ENCODE data around the gene SPAG7.

Gene SPAG7

GRCh38 chr17:4950746-4951204, 16.8 kb downstream of the SPAG7 start, which contains the start of gene ENO3:
ENO3 (plus strand) TSS chr17:4951119; CDS start chr17:4951830, 711 bp downstream.
- peak within 1 kb of the TSS; percentile 100 for H3K27ac ChIP-seq (ENCODE audit: low read depth, low read length)
- H2AK5ac ChIP-seq (ENCODE audit: low read length): peak within 1 kb of the TSS; percentile 60
- peak within 1 kb of the TSS; percentile 81 for H3K4ac ChIP-seq (ENCODE audit: low read depth, low read length)
- no CpG with 5 or more reads among the region's 7 CpGs for WGBS (ENCODE audit: extremely low coverage, insufficient coverage, insufficient read length)
- H3K79me2 ChIP-seq (ENCODE audit: control insufficient read depth, insufficient read depth, low read length, poor library complexity): peaks cover 26% of the 10 kb centered on the region
- H3K4me3 ChIP-seq (ENCODE audit: low read depth, low read length): peak within 1 kb of the TSS; percentile 63
- H3K18ac ChIP-seq (ENCODE audit: low read length): peak within 1 kb of the TSS; percentile 89
- peaks cover 8 to 12% of the 10 kb centered on the region in 2 experiments for H3K36me3 ChIP-seq (ENCODE audit: control insufficient read depth in 1 of 2, insufficient read depth in 2 of 2, low read length in 2 of 2)
- H2BK5ac ChIP-seq (ENCODE audit: low read depth, low read length, poor library complexity): peak within 1 kb of the TSS; percentile 93
- peak within 1 kb of the TSS; percentile 42 for H2BK12ac ChIP-seq (ENCODE audit: low read length)
- no peak within 1 kb of the TSS for H3K23ac ChIP-seq (ENCODE audit: low read length)
- H4K12ac ChIP-seq (ENCODE audit: low read depth, low read length): peak within 1 kb of the TSS; percentile 68
- peak within 1 kb of the TSS; percentile 93 for H4K8ac ChIP-seq (ENCODE audit: low read depth, low read length)
- peaks cover 1% of the 10 kb centered on the region for H3K9me3 ChIP-seq (ENCODE audit: insufficient read depth, low read depth, low read length)
- H3K4me2 ChIP-seq (ENCODE audit: low read length): peak within 1 kb of the TSS; percentile 78
- peak within 1 kb of the TSS; percentile 84 for H2BK120ac ChIP-seq (ENCODE audit: insufficient read depth, low read length, poor library complexity)
- H3K14ac ChIP-seq (ENCODE audit: low read length): peak within 1 kb of the TSS; percentile 89
- peak within 1 kb of the TSS; percentile 97 for H4K91ac ChIP-seq (ENCODE audit: low read depth, low read length)
- peaks cover 15 to 29% of the 10 kb centered on the region in 2 experiments for H3K4me1 ChIP-seq (ENCODE audit: control insufficient read depth in 1 of 2, insufficient read depth in 2 of 2, low read length in 2 of 2)
- H3K27me3 ChIP-seq (ENCODE audit: insufficient read depth, low read length): no peaks in the 10 kb centered on the region
- peak within 1 kb of the TSS; percentile 95 for H3K9ac ChIP-seq (ENCODE audit: low read length)
- H2AFZ ChIP-seq (ENCODE audit: insufficient read depth, low read length, poor library complexity): peak within 1 kb of the TSS; percentile 53
- H3K79me1 ChIP-seq (ENCODE audit: low read length): peaks cover 30% of the 10 kb centered on the region
- no peak for DNase-seq

GRCh38 chr17:4950075-4950745, 17.4 kb downstream of the SPAG7 start:
- peaks cover 30% of the 10 kb centered on the region for H3K79me1 ChIP-seq (ENCODE audit: low read length)
- H3K4ac ChIP-seq (ENCODE audit: low read depth, low read length): peak overlapping the region; percentile 81
- no peaks in the 10 kb centered on the region for H3K27me3 ChIP-seq (ENCODE audit: insufficient read depth, low read length)
- no CpG with 5 or more reads among the region's 52 CpGs for WGBS (ENCODE audit: extremely low coverage, insufficient coverage, insufficient read length)
- H3K18ac ChIP-seq (ENCODE audit: low read length): peak overlapping the region; percentile 89
- peak in 1 of 2 donors; percentile 30 for DNase-seq
- peaks cover 20 to 35% of the 10 kb centered on the region in 2 experiments for H3K4me1 ChIP-seq (ENCODE audit: control insufficient read depth in 1 of 2, insufficient read depth in 2 of 2, low read length in 2 of 2)
- H3K23ac ChIP-seq (ENCODE audit: low read length): no peak overlapping the region
- peak overlapping the region; percentile 93 for H4K8ac ChIP-seq (ENCODE audit: low read depth, low read length)
- peak overlapping the region; percentile 100 for H3K27ac ChIP-seq (ENCODE audit: low read depth, low read length)
- peak overlapping the region; percentile 29 for H2BK12ac ChIP-seq (ENCODE audit: low read length)
- peak overlapping the region; percentile 89 for H3K14ac ChIP-seq (ENCODE audit: low read length)
- H3K36me3 ChIP-seq (ENCODE audit: control insufficient read depth in 1 of 2, insufficient read depth in 2 of 2, low read length in 2 of 2): peaks cover 13 to 18% of the 10 kb centered on the region in 2 experiments
- H3K4me2 ChIP-seq (ENCODE audit: low read length): peak overlapping the region; percentile 78
- peaks cover 1% of the 10 kb centered on the region for H3K9me3 ChIP-seq (ENCODE audit: insufficient read depth, low read depth, low read length)
- H2BK120ac ChIP-seq (ENCODE audit: insufficient read depth, low read length, poor library complexity): peak overlapping the region; percentile 84
- peak overlapping the region; percentile 53 for H2AFZ ChIP-seq (ENCODE audit: insufficient read depth, low read length, poor library complexity)
- H3K79me2 ChIP-seq (ENCODE audit: control insufficient read depth, insufficient read depth, low read length, poor library complexity): peaks cover 26% of the 10 kb centered on the region
- peak overlapping the region; percentile 60 for H2AK5ac ChIP-seq (ENCODE audit: low read length)
- peak overlapping the region; percentile 95 for H3K9ac ChIP-seq (ENCODE audit: low read length)
- peak overlapping the region; percentile 93 for H2BK5ac ChIP-seq (ENCODE audit: low read depth, low read length, poor library complexity)
- H4K91ac ChIP-seq (ENCODE audit: low read depth, low read length): peak overlapping the region; percentile 97
- peak overlapping the region; percentile 68 for H4K12ac ChIP-seq (ENCODE audit: low read depth, low read length)
- peak overlapping the region; percentile 63 for H3K4me3 ChIP-seq (ENCODE audit: low read depth, low read length)

- Histone ChIP-seq H2AFZ (ENCODE audit: insufficient read depth, low read length, poor library complexity) (peak overlapping the region; percentile 95), H3K23ac (ENCODE audit: low read length) (no peak overlapping the region), H3K14ac (ENCODE audit: low read length) (peak overlapping the region; percentile 90), H2AK5ac (ENCODE audit: low read length) (peak overlapping the region; percentile 86), H4K12ac (ENCODE audit: low read depth, low read length) (peak overlapping the region; percentile 98), H3K18ac (ENCODE audit: low read length) (peak overlapping the region; percentile 99), H3K9me3 (ENCODE audit: insufficient read depth, low read depth, low read length) (peaks cover 1% of the 10 kb centered on the region), H3K4me2 (ENCODE audit: low read length) (peak overlapping the region; percentile 91), H3K27me3 (ENCODE audit: insufficient read depth, low read length) (no peaks in the 10 kb centered on the region), H3K79me1 (ENCODE audit: low read length) (peaks cover 30% of the 10 kb centered on the region), H3K4ac (ENCODE audit: low read depth, low read length) (peak overlapping the region; percentile 90), H2BK12ac (ENCODE audit: low read length) (peak overlapping the region; percentile 68), H3K9ac (ENCODE audit: low read length) (peak overlapping the region; percentile 93), H4K91ac (ENCODE audit: low read depth, low read length) (peak overlapping the region; percentile 100), H3K27ac (ENCODE audit: low read depth, low read length) (peak overlapping the region; percentile 100), H3K4me3 (ENCODE audit: low read depth, low read length) (peak overlapping the region; percentile 72), H3K36me3 (ENCODE audit: control insufficient read depth in 1 of 2, insufficient read depth in 2 of 2, low read length in 2 of 2) (peaks cover 18 to 25% of the 10 kb centered on the region in 2 experiments), H2BK5ac (ENCODE audit: low read depth, low read length, poor library complexity) (peak overlapping the region; percentile 99), H4K8ac (ENCODE audit: low read depth, low read length) (peak overlapping the region; percentile 98), H2BK120ac (ENCODE audit: insufficient read depth, low read length, poor library complexity) (peak overlapping the region; percentile 99), H3K4me1 (ENCODE audit: control insufficient read depth in 1 of 2, insufficient read depth in 2 of 2, low read length in 2 of 2) (peaks cover 27 to 41% of the 10 kb centered on the region in 2 experiments), H3K79me2 (ENCODE audit: control insufficient read depth, insufficient read depth, low read length, poor library complexity) (peaks cover 26% of the 10 kb centered on the region)
- WGBS (ENCODE audit: extremely low coverage, insufficient coverage, insufficient read length): no CpG with 5 or more reads among the region's 75 CpGs
- DNase-seq: peak; percentile 92 to 95
Measured at GRCh38 chr17:4949321-4950074, 18.1 kb downstream of the SPAG7 start.

- Histone ChIP-seq H3K4me3 (ENCODE audit: low read depth, low read length) (peak overlapping the region; percentile 72), H3K4me2 (ENCODE audit: low read length) (peak overlapping the region; percentile 91), H3K14ac (ENCODE audit: low read length) (peak overlapping the region; percentile 90), H3K27me3 (ENCODE audit: insufficient read depth, low read length) (no peaks in the 10 kb centered on the region), H3K27ac (ENCODE audit: low read depth, low read length) (peak overlapping the region; percentile 100), H2BK120ac (ENCODE audit: insufficient read depth, low read length, poor library complexity) (peak overlapping the region; percentile 99), H3K4me1 (ENCODE audit: control insufficient read depth in 1 of 2, insufficient read depth in 2 of 2, low read length in 2 of 2) (peaks cover 28 to 42% of the 10 kb centered on the region in 2 experiments), H3K79me2 (ENCODE audit: control insufficient read depth, insufficient read depth, low read length, poor library complexity) (peaks cover 26% of the 10 kb centered on the region), H4K91ac (ENCODE audit: low read depth, low read length) (peak overlapping the region; percentile 100), H2AK5ac (ENCODE audit: low read length) (peak overlapping the region; percentile 31), H3K23ac (ENCODE audit: low read length) (no peak overlapping the region), H2BK12ac (ENCODE audit: low read length) (no peak overlapping the region), H3K9me3 (ENCODE audit: insufficient read depth, low read depth, low read length) (peaks cover 1% of the 10 kb centered on the region), H2AFZ (ENCODE audit: insufficient read depth, low read length, poor library complexity) (peak overlapping the region; percentile 20), H3K9ac (ENCODE audit: low read length) (peak overlapping the region; percentile 93), H3K4ac (ENCODE audit: low read depth, low read length) (peak overlapping the region; percentile 81), H3K36me3 (ENCODE audit: control insufficient read depth in 1 of 2, insufficient read depth in 2 of 2, low read length in 2 of 2) (peaks cover 19 to 30% of the 10 kb centered on the region in 2 experiments), H3K18ac (ENCODE audit: low read length) (peak overlapping the region; percentile 89), H4K12ac (ENCODE audit: low read depth, low read length) (peak overlapping the region; percentile 43), H4K8ac (ENCODE audit: low read depth, low read length) (peak overlapping the region; percentile 98), H2BK5ac (ENCODE audit: low read depth, low read length, poor library complexity) (peak overlapping the region; percentile 99), H3K79me1 (ENCODE audit: low read length) (peaks cover 30% of the 10 kb centered on the region)
- peak; percentile 82 to 90 for DNase-seq
- WGBS (ENCODE audit: extremely low coverage, insufficient coverage, insufficient read length): no CpG with 5 or more reads among the region's 40 CpGs
Measured at GRCh38 chr17:4948931-4949320, 18.7 kb downstream of the SPAG7 start.
